PC-9 (cell line): Measurements from ENCODE around the gene AGPAT3.

Experiments
- CTCF ChIP-seq: fragments of 200-600 bp; sonication (generic); conservative IDR thresholded peaks from 2 replicates; pipeline ENCODE4 v1.6.1; 2017; ENCODE audit warnings: mixed run types, antibody characterized with exemption, mild to moderate bottlenecking, moderate library complexity
- EZH2 ChIP-seq: fragments of 200-600 bp; sonication (generic); IDR thresholded peaks from 2 replicates; pipeline ENCODE4 v1.8.0; 2017; ENCODE audit warnings: antibody characterized with exemption, low read depth

- TF ChIP-seq CTCF (no peak), EZH2 (no peak)
These were observed 111.6 kb downstream of the AGPAT3 start for GRCh38 chr21:43976661-43977060.
